ENCODE results near the gene RASL10B. TPM values are rescaled to one million over a fixed set of nuclear protein-coding genes. Genes with fewer than 3 reads are reported as not detected.

RASL10B gene
- total RNA-seq, 3 donors from 2014 or later: 0.65 to 4.6 TPM; not detected in 1

GRCh38 chr17:35713069-35713728, 18.2 kb upstream of the RASL10B start:
- intact Hi-C loops (cut with DNase I, micrococcal nuclease): no loop called here
- ATAC-seq (no peak), DNase-seq (no peak)
- Histone ChIP-seq H3K9me3 (no peaks in the 10 kb centered on the region), H3K36me3 (ENCODE audit: low read depth) (no peaks in the 10 kb centered on the region), H3K4me1 (ENCODE audit: low read depth) (no peaks in the 10 kb centered on the region), H3K4me3 (no peak overlapping the region)
- no peak for TF ChIP-seq CTCF (IDR thresholded peaks at IDR 0.05)

GRCh38 chr17:35714988-35715387, 16.5 kb upstream of the RASL10B start:
- Histone ChIP-seq H3K4me1 (ENCODE audit: low read depth) (no peaks in the 10 kb centered on the region), H3K36me3 (ENCODE audit: low read depth) (no peaks in the 10 kb centered on the region)

GRCh38 chr17:35715416-35715815, 16.0 kb upstream of the RASL10B start:
- no peak for DNase-seq
- Histone ChIP-seq H3K36me3 (ENCODE audit: low read depth) (no peaks in the 10 kb centered on the region), H3K4me3 (no peak overlapping the region), H3K9me3 (no peaks in the 10 kb centered on the region), H3K4me1 (ENCODE audit: low read depth) (no peaks in the 10 kb centered on the region)
- intact Hi-C loops (cut with DNase I, micrococcal nuclease): no loop called here
- no peak for TF ChIP-seq CTCF (IDR thresholded peaks at IDR 0.05)
- ATAC-seq: no peak

More at GRCh38 chr17:35714988-35715387, 16.5 kb upstream of the RASL10B start:
- ATAC-seq (no peak), DNase-seq (no peak)
- intact Hi-C loops (cut with DNase I, micrococcal nuclease): no loop called here
- TF ChIP-seq CTCF (IDR thresholded peaks at IDR 0.05): no peak
- H3K9me3 ChIP-seq: no peaks in the 10 kb centered on the region
- no peak overlapping the region for H3K4me3 ChIP-seq

GRCh38 chr17:35716173-35716572, 15.3 kb upstream of the RASL10B start:
- Histone ChIP-seq H3K36me3 (ENCODE audit: low read depth) (no peaks in the 10 kb centered on the region), H3K9me3 (no peaks in the 10 kb centered on the region), H3K4me3 (no peak overlapping the region), H3K4me1 (ENCODE audit: low read depth) (no peaks in the 10 kb centered on the region)
- TF ChIP-seq CTCF (IDR thresholded peaks at IDR 0.05): no peak
- no peak for ATAC-seq
- no peak for DNase-seq
- intact Hi-C loops (cut with DNase I, micrococcal nuclease): no loop called here

GRCh38 chr17:35716897-35717465, 14.5 kb upstream of the RASL10B start:
- no peak for ATAC-seq
- Histone ChIP-seq H3K4me3 (no peak overlapping the region), H3K4me1 (ENCODE audit: low read depth) (no peaks in the 10 kb centered on the region), H3K9me3 (no peaks in the 10 kb centered on the region), H3K36me3 (ENCODE audit: low read depth) (no peaks in the 10 kb centered on the region)
- DNase-seq: no peak
- intact Hi-C loops (cut with DNase I, micrococcal nuclease): no loop called here
- no peak for TF ChIP-seq CTCF (IDR thresholded peaks at IDR 0.05)

All from mucosa of descending colon (tissue), 3 donors.